ENCODE measurements around the gene CRHBP.
"Not testable (repeated sequence)": the region's sequence is repeated elsewhere in the genome, so short reads cannot be mapped to it uniquely, and the experiment has no call there.

Gene CRHBP

DNA sequence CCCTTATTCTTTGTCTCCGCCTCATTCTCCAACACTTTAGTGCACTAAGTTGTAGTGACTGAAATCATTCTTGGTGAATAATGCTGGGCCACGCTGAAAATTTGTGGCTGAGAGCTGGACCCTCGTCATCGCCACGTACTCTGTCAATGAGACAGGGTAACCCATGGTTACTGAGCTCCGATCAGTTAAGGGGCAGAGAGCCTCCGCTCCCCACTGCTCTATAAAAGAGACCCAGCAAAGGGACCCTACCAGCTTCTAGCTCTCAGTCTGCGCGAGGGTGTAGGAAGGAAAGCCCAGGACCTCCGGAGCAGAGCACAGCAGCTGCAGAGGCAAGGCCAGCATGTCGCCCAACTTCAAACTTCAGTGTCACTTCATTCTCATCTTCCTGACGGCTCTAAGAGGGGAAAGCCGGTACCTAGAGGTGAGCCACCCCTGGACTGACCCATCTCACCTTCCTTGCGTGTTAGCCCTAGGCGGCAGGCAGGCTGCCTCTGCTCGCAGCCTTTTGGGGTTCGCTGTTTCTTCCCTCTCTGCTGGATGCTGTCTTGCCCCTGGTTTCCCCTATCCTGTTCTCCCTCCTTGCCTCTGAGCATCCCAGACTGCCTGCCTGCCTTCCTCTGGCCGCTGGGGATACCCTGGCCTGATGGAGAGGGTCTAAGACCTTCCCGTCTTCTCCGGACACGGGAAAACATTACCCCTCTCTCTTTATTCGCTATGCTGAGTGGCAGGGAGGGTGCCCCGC, at the start of gene CRHBP:
Gene CRHBP (plus strand): TSS at position 251 of the 742 bp plus-strand sequence. CDS start 90 bp downstream, at position 341.
- in situ Hi-C loops (cut with MboI; ENCODE audit: low sequenced_read_pairs) = no loop called here

DNA sequence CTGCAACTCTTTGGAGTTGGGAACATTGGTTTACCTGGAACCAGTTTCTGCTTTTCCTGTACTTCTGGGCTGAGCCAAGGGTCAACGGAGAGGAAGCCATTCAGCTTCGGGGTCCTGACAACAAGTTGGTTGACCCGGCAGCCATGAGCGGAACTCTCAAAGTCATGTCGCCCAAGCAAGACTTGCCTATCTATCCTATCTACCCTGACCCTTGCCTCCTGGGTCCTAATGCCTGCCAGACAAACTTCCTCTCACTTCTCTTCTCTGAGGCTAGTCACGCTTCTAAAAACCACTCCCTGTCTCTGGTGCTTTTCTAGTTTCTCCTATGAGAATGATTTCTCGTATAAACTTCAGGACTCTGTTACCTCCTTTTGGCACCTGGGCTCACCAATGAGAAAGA, 44.7 kb upstream of the CRHBP start:
- in situ Hi-C loops (cut with MboI; ENCODE audit: low sequenced_read_pairs) = no loop called here

- in situ Hi-C loops (cut with MboI; ENCODE audit: low sequenced_read_pairs) = not testable (repeated sequence)
These were observed 42.4 kb upstream of the CRHBP start for GRCh38 chr5:76910344-76910933.

GRCh38 chr5:76914671-76915070, 38.2 kb upstream of the CRHBP start:
- in situ Hi-C loops (cut with MboI; ENCODE audit: low sequenced_read_pairs) = not testable (repeated sequence)

GRCh38 chr5:76918539-76918938, 34.3 kb upstream of the CRHBP start:
- in situ Hi-C loops (cut with MboI; ENCODE audit: low sequenced_read_pairs) = no loop called here

DNA sequence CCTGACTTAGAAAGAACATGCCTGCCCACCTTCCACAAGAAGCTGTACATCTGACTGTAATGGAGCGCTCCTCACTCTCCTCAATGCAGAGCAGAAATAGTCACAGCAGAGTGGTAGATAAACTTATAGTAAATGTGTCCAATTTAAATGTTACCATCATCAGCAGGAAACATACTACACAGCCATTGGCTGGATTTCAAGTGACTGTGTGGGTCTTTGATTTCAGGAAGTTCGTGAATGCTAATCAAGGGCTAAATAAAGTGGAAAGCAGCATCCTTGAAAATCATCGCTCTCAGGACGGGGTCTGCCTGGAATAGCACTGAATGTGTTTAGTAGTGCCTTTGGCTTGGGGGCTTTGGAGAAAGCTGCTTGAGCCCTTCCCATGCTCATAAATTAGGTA, 32.4 kb upstream of the CRHBP start:
- in situ Hi-C loops (cut with MboI; ENCODE audit: low sequenced_read_pairs) = no loop called here

DNA sequence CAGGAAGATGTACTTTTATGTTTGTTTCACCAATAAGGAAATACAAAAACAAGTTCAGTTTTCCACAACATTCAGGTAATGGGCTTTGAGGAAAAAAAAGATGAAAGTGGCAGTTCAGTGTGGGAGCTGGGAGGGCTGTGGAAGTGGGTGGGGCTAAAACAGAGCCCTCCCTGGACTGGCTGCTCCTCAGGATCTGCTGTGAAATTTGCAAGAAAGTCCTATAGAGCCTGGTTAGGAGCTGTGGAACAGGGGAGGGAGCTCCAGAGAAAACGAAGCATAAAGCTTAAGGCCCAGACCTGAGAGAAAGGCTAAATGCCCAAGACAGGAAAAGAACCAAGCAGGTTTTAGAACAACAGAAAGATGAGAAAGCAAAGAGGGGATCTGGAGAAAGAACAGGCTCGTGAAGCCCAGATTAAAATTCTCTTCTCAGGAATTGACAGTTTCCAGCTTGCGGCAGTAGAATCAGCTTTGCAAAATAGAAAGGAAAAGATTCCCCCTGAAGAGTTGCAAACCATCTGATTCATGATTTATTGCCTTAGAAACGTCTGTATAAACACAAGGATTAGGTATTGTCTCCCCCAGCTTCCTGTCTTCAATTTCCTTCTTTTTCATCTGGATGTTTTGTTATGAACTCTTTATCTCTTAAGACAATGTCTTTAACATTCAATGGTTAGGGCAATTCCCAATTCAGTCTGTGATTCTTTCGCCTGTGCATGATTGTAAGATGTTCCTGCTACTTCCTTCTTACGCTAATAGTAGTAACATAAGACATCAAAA, 26.3 kb upstream of the CRHBP start:
- in situ Hi-C loops (cut with MboI; ENCODE audit: low sequenced_read_pairs) = no loop called here

DNA sequence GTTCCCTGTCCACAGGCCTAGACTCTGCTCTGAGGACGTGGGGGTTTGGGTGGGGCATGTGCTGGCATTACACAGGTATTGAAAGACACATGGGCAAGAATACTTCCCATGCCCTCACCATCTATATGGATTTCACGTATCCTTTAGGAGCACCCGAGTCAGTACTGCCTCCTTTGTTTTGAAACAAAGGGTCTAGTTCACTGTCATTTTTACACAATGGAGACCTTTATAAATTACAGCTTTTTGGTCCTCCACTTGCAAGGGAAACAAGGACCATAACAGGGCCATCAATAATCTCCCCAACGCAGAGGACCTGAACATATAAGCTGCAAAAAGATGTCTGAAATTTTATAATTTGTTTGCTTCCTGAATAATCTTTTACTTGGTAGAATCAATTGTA, 24.9 kb upstream of the CRHBP start:
- in situ Hi-C loops (cut with MboI; ENCODE audit: low sequenced_read_pairs) = no loop called here

GRCh38 chr5:76930083-76930482, 22.8 kb upstream of the CRHBP start:
- in situ Hi-C loops (cut with MboI; ENCODE audit: low sequenced_read_pairs) = no loop called here

DNA sequence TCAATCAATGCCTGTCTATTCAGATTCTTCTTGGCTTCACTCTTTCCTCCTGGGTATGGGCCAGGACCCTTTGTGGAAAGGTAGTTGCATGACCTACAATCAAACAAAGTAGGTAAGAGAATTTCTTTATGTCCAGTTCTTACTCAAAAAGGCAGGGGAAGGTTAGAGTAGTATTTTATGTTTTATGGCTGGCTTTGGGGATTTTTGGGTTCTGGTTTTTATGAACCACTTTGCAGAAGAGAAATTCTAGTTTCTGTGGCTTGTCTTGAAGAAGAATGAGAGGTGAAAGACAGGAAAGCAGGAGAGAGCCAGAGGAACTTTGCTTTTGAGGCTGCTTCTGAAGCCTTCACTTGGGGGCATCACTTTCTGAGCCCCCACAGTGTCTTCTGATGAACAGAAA, 14.7 kb upstream of the CRHBP start:
- in situ Hi-C loops (cut with MboI; ENCODE audit: low sequenced_read_pairs) = no loop called here

DNA sequence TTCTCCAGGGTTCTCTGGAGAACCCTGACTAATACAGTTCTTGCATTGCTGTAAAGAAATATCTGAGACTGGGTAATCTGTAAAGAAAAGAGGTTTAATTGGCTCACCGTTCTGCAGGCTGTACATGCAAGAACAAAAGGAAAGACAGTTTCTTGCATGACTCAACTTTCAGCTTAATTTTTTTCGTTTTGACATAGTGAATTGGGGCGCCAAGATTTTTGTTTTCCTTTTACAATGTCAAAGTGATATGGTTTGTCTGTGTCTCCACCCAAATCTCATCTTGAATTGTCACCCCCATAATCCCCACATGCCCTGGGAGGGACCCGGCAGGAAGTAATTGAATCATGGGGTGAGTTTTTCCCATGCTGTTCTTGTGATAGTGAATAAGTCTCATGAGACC, 11.8 kb upstream of the CRHBP start:
- in situ Hi-C loops (cut with MboI; ENCODE audit: low sequenced_read_pairs) = no loop called here

GRCh38 chr5:76941442-76941841, 11.4 kb upstream of the CRHBP start:
- in situ Hi-C loops (cut with MboI; ENCODE audit: low sequenced_read_pairs) = no loop called here

DNA sequence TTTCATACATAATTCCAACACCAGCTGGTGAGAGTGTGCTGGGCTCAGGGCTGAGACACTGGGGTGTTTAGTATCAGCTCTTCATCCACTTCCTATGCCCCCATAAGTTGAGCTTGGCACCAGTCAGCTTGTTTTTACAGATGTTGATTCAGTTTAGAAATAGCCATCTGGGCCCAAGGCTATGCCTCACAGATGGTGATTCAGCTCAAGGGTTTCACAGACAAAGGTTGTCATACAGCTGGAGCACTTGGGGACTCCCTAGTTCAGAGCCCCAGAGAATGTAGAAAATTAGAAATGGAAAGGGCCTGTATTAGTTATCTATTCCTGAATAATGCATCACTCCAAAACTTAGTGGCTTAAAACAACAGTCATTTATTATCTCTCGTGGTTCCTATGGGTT, 10.3 kb upstream of the CRHBP start:
- in situ Hi-C loops (cut with MboI; ENCODE audit: low sequenced_read_pairs) = no loop called here

DNA sequence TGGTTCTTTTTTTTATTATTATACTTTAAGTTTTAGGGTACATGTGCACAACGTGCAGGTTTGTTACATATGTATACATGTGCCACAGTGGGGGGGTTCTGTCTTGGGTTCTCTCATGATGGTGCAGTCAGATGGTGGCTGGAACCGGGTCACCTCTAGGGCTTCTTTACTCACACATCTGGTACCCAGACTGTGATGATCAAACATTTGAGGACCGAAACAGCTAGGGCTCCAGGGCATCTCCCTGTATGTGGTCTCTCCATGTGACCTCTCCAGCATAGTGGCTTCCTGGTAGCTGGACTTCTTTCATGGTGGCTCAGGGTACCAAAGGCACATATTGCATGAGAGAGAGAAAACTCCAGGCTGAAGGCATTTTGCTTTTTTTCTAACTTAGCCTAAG, 9.8 kb upstream of the CRHBP start:
- in situ Hi-C loops (cut with MboI; ENCODE audit: low sequenced_read_pairs) = no loop called here

GRCh38 chr5:76944638-76945037, 8.2 kb upstream of the CRHBP start:
- in situ Hi-C loops (cut with MboI; ENCODE audit: low sequenced_read_pairs) = no loop called here

DNA sequence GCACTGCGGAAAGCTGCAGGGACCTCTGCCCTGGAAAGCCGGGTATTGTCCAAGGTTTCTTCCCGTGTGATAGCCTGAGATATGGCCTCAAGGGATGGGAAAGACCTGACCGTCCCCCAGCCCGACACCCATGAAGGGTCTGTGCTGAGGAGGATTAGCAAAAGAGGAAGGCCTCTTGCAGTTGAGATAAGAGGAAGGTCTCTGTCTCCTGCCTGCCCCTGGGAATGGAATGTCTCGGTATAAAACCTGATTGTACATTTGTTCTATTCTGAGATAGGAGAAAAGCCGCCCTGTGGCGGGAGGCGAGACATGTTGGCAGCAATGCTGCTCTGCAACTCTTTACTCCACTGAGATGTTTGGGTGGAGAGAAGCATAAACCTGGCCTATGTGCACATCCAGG, 7.6 kb upstream of the CRHBP start:
- in situ Hi-C loops (cut with MboI; ENCODE audit: low sequenced_read_pairs) = not testable (repeated sequence)

DNA sequence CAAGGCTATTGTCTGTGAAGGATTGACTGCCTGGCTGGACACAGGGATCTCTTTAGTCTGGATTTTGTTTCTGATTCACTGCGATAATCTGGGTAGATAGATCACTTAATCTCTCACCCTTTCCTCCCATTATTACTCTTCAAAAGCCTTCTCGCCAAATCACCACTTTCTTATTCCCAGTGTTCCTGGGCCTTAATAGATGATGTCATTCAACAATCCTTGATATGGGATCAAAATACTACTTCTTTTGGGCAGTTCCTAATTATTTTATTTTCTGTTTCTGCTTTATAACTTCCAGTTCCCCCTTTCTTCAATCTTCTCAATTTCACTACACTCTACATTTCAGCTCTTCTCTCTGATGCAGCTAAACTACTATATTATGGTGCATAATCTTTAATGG, 6.8 kb upstream of the CRHBP start:
- in situ Hi-C loops (cut with MboI; ENCODE audit: low sequenced_read_pairs) = no loop called here

GRCh38 chr5:76947082-76947503, 5.8 kb upstream of the CRHBP start:
- in situ Hi-C loops (cut with MboI; ENCODE audit: low sequenced_read_pairs) = no loop called here

GRCh38 chr5:76953551-76954382, 922 bp downstream of the CRHBP start:
- in situ Hi-C loops (cut with MboI; ENCODE audit: low sequenced_read_pairs) = no loop called here

GRCh38 chr5:76954383-76954763, 1.5 kb downstream of the CRHBP start:
- in situ Hi-C loops (cut with MboI; ENCODE audit: low sequenced_read_pairs) = no loop called here

GRCh38 chr5:76956033-76956432, 3.2 kb downstream of the CRHBP start:
- in situ Hi-C loops (cut with MboI; ENCODE audit: low sequenced_read_pairs) = no loop called here
